AG04449 (cell line): ENCODE results near the gene UGT3A2.
"Not testable (repeated sequence)": the region's sequence is repeated elsewhere in the genome, so short reads cannot be mapped to it uniquely, and the experiment has no call there.

ENCODE experiments used
- CTCF ChIA-PET: fragments of 350-600 bp; formaldehyde crosslinking; extraction: SDS; loops from one replicate; lab custom pipeline; 2021; ENCODE audit warnings: antibody characterized with exemption; lab: Yijun Ruan, JAX
- POLR2A ChIA-PET: fragments of 400-600, 350-600 bp; formaldehyde crosslinking; extraction: SDS; loops from one replicate; lab custom pipeline; 2020; ENCODE audit warnings: antibody characterized with exemption, inconsistent platforms; lab: Yijun Ruan, JAX
- DNase-seq: peaks from one replicate; pipeline ENCODE4 v3.0.0-alpha.2; 2010; ENCODE audit warnings: low read depth, low spot score
- H3K4me3 ChIP-seq: 2 replicates; pipeline ENCODE4 v1.5.1; 2011; ENCODE audit warnings: low read depth, mild to moderate bottlenecking, control low read depth, low read length
- TF ChIP-seq, protein P1 (sequence below): IDR thresholded peaks from one replicate; pipeline ENCODE4 v1.5.1; 2011; ENCODE audit warnings: mild to moderate bottlenecking, moderate library complexity, low read length, control low read depth, inconsistent platforms; ENCODE audit not compliant: insufficient read depth; ENCODE audit errors: missing control alignments

The UGT3A2 gene

DNA sequence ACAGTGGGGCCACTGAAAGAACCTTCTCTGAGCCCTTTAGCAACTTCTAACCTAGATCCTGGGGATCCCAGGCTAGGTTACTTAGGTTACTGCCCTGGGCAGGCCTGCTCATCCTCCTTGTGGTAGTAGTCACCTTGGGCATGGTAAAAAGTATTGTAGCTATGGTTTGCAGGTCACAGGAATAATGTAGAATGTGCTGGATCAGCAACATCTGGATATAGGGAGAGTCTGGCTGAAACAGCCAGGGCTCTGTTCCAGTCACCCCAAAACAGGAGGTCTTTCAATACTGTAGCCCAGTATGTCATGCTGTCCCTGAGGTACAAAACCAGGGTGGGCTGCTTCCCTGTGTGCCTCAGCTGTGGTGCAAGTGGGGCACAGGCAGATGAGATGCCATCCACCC is 33.6 kb downstream of the UGT3A2 start:
- no peak overlapping the region for H3K4me3 ChIP-seq
- no peak for DNase-seq
- TF ChIP-seq, protein P1, sequence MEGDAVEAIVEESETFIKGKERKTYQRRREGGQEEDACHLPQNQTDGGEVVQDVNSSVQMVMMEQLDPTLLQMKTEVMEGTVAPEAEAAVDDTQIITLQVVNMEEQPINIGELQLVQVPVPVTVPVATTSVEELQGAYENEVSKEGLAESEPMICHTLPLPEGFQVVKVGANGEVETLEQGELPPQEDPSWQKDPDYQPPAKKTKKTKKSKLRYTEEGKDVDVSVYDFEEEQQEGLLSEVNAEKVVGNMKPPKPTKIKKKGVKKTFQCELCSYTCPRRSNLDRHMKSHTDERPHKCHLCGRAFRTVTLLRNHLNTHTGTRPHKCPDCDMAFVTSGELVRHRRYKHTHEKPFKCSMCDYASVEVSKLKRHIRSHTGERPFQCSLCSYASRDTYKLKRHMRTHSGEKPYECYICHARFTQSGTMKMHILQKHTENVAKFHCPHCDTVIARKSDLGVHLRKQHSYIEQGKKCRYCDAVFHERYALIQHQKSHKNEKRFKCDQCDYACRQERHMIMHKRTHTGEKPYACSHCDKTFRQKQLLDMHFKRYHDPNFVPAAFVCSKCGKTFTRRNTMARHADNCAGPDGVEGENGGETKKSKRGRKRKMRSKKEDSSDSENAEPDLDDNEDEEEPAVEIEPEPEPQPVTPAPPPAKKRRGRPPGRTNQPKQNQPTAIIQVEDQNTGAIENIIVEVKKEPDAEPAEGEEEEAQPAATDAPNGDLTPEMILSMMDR, result no peak
- ChIA-PET POLR2A (no interaction called here), CTCF (no interaction called here)

DNA sequence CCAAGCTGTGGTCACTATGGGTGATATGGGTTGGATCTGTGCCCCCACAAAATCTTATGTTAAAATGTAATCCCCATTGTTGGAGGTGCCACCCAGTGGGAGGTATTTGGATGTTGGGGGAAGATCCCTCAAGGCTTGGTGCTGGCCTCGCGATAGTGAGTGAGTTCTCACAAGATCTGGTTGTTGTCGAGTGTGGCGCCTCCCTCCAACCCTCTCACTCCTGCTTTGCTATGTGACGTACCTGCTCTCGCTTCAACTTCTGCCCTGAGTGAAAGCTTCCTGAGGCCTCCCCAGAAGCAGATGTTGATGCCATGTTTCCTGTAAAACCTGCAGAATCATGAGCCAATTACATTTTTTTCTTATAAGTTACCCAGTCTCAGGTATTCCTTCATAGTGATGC is 35.5 kb downstream of the UGT3A2 start:
- TF ChIP-seq, protein P1, result no peak
- no peak overlapping the region for H3K4me3 ChIP-seq
- POLR2A ChIA-PET, result no interaction called here
- no peak for DNase-seq
- CTCF ChIA-PET, result no interaction called here

DNA sequence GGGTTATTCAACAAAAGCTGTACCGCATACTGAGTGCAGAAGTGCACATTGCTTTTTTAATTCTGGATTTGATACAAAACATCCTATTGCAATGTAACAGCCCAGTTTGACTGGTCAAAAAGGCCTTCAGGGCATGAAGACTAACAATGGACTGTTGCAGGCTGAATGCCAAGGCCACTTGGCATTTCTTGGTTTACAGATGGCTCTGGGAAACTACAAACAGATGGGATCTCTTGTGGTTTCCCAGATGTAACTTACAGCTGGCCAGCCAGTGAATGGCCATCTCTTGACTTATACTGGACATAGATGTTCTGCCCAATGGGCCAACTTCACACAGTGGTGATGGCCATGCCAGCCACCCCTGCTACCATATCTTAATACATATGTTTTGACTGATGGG is 36.8 kb downstream of the UGT3A2 start:
- no peak overlapping the region for H3K4me3 ChIP-seq
- DNase-seq, result no peak
- ChIA-PET POLR2A (no interaction called here), CTCF (no interaction called here)
- TF ChIP-seq, protein P1, result no peak

DNA sequence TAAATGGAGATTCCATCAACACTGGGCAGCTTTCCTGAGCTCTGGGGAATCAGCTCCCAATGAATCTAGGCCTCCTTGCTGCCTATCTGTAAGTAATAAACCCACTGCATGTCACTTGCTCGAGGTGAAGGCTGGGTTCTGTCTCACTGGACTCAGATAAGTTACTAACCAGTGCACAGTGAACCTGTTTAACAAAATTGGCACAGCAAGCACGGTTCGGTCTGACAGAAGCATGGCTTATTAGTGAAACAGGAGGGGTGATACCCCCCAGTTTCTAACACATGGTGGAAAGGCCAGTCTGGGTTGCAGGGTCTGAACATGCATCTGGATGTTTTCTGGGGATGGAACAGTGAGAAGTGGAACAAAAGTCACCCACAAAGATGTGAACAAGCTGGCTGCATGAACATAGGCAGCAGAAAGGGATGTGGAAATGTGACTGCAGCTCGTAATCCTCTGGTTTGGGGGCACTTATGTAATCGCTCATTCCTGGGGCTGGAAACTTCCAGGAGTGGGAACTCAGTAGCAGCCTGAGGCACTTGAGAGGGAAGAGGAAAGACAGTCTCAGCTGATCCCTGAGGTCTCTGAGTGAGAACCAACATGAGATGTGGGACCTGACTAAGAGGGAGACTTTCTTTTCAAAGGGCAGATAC is 37.7 kb downstream of the UGT3A2 start:
- ChIA-PET POLR2A (no interaction called here), CTCF (no interaction called here)
- TF ChIP-seq, protein P1, result no peak
- H3K4me3 ChIP-seq, result no peak overlapping the region
- DNase-seq, result no peak

DNA sequence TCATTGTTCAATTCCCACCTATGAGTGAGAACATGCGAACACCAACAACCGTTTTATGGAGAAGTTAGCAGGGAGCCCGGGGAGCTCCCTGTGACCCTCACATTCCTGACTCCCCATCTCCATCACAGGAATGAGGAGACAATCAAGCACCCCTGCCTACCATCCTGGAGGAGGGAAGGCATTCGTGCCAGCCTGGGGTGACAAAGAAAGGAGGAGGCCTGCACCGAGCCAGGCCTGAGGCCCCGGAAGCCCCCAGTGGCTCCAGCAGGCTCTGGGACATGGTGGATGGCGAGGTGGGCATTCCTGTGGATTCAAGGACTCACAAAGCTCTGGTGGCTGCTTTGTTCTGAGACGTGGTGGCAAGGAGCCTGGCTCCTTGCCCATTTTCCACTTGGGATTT is 39.0 kb downstream of the UGT3A2 start:
- DNase-seq, result no peak
- TF ChIP-seq, protein P1, result no peak
- H3K4me3 ChIP-seq, result no peak overlapping the region
- ChIA-PET POLR2A (no interaction called here), CTCF (interaction anchor here (0.5 kb wide), 1 partner anchor 376 kb away, joined by 3 read pairs; no protein-coding TSS in a partner anchor)

DNA sequence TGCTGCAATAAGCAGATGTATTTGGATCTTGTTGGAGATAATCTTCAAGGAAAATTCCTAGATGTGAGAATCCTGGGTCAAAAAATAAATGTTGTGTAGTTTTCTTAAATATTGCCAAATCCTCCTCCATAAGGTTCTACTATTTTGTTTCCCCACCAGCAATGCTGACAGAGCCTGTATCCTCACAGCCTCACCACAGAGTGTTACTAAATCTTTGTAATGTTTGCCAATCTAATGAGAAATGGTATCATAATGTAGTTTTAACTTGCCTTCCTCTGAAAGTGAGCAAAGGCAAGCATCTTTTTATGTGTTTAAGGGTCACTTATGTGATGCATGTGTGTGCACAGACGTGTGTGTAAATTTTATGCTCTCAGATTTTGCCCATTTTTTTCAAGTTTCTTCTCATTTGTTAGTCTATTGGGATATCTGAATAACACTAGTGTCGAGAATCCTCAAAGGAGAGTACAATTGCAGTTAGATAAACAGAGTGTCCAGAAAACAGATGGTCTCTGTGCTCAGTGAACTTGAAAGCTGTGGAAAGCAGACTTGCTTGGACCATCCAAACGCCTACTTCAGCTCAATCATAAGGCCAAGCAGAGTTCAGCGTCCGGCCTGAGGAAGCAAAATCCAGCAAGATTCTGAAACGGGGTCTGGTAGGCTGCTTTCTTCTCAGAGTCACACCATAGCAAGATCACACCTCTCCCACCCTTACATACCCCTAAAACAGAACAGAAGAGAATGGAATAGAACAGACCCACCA is 39.8 kb downstream of the UGT3A2 start:
- POLR2A ChIA-PET, result no interaction called here
- DNase-seq, result no peak
- no peak overlapping the region for H3K4me3 ChIP-seq
- TF ChIP-seq, protein P1, result no peak
- CTCF ChIA-PET, result no interaction called here

DNA sequence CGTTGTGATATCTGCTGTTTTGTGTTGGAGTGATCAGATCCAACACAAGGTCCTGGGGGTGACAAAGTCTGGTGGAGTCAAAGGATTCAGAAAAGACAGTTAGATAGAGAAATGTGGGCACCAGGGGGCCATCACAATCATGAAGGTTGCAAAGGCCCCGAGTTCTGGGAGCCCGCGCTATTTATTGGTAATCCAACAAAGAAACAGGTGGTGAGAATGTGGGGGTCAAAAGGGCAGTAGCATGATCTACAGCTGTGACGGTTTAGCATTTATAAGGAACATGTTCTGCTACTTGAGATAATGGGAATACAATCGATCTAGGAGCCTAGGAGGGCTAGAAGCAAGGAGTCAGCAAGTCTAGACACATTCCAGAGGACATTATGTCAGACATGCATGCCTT is 44.4 kb downstream of the UGT3A2 start:
- CTCF ChIA-PET, result interaction anchor here (0.7 kb wide), 1 partner anchor 675 kb away, joined by 3 read pairs; no protein-coding TSS in a partner anchor
- POLR2A ChIA-PET, H3K4me3 ChIP-seq, DNase-seq: not testable (repeated sequence)

DNA sequence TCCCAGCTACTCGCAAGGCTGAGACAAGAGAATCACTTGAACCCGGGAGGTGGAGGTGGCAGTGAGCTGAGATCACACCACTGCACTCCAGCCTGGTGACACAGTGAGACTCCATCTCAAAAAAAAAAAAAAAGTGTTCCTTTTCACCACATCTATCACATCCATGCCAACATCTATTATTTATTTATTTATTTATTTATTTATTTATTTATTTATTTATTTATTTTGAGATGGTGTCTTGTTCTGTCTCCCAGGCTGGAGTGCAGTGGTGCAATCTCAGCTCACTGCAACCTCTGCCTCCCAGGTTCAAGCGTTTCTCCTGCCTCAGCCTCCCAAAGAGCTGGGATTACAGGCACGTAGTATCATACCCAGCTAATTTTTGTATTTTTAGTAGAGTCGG is 47.1 kb downstream of the UGT3A2 start:
- CTCF ChIA-PET, H3K4me3 ChIP-seq, POLR2A ChIA-PET, DNase-seq: not testable (repeated sequence)
